ENCODE results near the gene RARRES2.
A peak's percentile ranks its signal among the peaks of the same experiment; 100 is the strongest.

Gene RARRES2

DNA sequence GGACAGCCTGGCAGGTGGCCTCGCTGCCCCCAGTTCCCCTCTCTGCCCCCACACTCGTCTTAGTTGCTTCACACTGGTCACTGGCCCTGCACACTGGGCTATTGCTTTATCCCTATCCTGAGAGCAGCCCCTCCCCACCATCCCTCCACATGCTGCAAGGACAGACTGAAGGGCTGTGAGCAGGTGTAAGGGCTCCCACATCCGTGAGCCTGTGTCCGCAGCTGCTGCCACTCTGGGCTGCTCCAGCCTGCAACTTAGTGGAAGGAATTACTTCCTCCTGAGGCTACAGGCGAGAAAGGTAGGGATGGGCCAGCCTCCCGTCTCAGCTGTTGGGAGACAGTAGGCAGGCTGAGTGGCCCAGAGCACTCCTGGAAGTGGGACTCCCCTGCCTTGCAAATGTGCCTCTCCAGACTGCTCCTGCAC lies 3.8 kb downstream of the RARRES2 start:
- DNase-seq (ENCODE audit: low spot score): no peak

DNA sequence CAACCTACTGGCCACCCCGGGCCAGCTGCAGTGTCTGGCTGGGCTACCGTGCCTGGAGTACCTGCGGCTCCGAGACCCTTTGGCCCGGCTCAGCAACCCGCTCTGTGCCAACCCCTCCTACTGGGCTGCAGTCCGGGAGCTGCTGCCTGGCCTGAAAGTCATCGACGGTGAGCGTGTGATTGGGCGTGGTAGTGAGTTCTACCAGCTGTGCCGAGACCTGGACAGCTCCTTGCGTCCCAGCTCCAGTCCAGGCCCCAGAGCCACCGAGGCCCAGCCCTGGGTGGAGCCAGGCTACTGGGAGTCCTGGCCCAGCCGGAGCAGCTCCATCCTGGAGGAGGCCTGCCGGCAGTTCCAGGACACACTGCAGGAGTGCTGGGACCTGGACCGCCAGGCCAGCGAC lies 4.2 kb downstream of the RARRES2 start:
- DNase-seq (ENCODE audit: low spot score): no peak

DNA sequence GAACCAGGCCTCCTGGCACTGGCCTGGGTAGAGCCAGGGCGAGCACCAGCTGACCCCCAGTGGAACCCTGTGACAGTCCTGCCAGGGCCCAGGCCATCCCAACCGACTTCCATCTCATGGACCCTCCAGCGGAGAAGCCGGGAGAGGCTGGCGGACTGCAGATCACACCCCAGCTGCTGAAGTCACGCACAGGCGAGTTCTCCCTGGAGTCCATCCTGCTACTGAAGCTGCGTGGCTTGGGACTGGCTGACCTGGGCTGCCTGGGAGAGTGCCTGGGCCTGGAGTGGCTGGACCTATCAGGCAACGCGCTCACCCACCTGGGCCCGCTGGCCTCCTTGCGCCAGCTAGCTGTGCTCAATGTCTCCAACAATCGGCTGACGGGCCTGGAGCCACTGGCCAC lies 4.7 kb downstream of the RARRES2 start:
- DNase-seq (ENCODE audit: low spot score): no peak

DNA sequence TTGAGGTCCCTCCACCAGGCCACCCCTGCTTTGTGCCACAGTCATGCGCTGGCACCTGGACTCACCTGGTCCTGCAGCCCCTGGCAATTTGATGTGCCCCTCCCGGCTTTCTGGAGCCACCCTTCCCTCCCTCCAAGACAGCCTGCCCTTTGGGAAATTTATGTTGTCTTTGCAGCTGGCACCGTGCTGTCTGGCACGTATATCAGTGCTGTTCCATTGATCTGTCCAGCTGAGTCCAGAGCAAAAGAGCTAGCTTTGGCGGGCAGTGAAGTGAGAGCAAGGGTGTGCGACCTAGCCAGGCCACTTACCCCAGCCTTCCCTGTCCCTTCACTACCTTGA lies 5.7 kb downstream of the RARRES2 start:
- DNase-seq (ENCODE audit: low spot score): no peak

DNA sequence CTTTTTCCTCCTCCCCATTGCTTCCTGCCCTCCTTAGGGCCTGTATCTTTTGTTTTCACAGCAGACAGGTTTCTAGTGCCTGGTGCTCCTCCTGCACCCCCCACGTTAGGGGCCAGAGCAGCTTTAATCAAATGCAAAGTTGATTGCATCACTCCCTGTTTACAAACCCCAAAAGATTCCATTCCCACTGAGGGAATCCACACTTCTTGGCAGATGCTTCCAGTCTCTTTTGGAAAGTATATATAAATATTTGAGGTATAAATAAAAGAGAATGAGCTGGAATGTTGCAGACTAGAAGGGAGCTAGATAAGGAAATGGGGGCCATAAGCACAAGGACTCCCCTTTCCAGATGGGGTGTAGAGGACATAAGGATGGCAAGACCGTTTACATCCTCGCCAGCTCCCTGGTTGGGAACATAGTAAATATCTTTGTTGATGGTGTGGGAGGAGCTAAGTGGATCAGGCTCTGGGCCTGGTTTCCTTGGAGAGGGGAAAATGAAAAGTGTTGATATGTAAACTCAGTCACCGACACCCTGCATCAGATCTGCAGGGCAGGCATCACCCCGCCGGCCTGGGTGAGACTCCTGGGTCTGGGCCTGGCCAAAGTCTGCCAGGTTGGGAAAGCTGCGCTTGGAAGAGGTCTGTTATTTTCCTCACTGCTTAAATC lies 6.2 kb downstream of the RARRES2 start:
- DNase-seq (ENCODE audit: low spot score): no peak

DNA sequence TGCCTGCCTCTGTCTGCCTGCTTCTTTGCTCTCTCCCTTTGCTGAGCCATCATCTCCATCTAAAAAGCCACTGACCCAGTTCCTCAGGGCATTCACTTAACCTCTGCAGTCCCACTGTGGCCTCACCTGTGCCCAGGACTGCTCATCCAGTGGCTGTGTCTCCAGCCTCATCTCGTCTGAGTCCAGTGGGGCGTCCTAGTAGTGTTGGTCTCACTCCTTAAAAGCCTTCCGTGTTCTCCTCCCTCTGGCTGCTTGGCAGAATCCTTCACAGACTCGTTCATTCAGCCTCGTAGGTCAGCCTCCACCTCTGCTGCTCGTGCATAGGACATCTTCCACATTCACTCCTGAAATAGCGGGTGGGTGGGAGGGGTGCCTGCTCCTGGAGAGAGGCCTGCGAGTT lies 7.3 kb downstream of the RARRES2 start:
- DNase-seq (ENCODE audit: low spot score): no peak

DNA sequence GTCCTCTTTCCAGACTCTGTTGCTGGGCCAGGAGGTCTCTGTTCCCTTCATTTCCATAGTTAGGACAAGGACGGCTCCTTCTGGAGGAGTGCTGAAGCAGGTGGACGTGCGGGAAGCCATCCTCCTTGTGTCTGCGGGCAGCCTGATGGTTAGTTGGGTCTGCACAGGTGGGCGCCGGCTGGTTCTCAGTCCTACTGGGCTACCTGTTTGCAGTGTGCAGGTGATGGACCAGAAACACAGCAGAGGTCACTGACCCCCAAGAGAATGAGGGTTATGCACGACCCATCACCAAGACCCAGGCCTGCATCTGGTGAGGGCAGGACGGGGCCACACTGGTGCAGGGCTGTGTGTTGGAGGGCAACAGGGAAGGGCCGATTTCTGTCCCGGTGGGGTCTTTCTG lies 7.8 kb downstream of the RARRES2 start:
- no peak for DNase-seq (ENCODE audit: low spot score)

DNA sequence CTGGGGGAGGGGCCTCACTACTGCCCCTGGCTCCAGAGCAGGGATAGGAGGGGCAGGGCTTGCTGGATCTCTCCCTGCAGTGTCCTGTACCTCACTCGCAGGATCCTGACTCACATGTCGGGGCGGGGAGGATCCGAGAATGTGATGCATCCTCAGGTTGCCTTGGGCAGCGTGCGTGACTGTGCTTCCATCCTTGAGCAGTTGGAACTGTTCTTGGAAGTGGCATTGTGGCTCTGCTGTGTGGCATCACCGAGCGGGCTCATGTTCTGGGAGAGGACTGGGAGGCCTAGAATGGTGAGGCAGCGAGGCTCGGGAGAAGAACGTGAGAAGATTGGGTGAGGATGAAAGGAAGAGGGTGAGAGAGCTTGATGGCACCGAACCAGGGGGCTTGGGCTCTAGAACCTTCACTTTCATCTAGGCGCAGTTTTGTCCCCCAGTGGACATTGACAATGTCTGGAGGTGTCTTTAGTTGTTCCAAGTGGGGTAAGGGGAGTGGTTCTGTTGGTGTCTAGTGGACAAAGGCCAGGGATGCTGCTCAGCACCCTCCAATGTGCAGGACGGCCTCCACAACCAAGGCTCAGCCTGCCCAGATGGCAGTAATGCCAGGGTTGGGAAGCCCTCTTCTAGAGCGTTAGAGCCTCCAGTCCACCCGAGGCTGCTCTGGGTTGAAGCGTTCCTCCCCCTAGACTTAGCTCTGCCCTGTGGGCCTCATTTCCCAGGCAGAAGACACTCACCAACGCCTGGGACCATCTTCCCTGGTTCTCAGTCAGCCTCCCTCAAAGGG lies 8.4 kb downstream of the RARRES2 start:
- no peak for DNase-seq (ENCODE audit: low spot score)

DNA sequence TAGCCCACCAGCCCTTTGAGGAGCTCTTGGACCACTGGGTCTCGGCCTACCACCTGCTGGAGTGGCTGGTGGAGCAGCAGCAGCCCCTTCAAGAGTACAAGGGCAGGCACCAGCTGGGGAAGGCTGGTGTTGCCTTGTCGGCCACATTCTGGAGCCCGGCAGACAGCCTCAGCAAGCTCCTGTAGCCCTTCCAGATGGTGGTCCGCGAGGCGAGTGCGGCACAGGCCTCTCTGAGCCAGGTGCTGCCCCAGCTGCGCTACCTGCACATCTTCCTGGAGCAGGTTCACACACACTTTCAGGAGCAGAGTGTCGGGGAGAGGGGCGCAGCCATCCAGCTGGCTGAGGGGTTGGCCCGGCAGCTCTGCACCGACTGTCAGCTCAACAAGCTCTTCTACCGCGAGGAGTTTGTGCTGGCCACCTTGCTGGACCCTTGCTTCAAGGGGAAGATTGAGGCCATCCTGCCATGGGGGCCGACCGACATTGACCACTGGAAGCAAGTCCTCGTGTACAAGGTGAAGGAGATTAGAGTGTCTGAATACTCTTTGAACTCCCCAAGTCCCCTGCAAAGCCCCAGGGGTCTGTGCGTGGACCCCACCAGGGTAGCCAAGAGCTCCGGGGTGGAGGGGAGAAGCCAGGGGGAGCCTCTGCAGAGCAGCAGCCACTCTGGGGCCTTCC lies 11.1 kb downstream of the RARRES2 start:
- DNase-seq (ENCODE audit: low spot score): no peak

DNA sequence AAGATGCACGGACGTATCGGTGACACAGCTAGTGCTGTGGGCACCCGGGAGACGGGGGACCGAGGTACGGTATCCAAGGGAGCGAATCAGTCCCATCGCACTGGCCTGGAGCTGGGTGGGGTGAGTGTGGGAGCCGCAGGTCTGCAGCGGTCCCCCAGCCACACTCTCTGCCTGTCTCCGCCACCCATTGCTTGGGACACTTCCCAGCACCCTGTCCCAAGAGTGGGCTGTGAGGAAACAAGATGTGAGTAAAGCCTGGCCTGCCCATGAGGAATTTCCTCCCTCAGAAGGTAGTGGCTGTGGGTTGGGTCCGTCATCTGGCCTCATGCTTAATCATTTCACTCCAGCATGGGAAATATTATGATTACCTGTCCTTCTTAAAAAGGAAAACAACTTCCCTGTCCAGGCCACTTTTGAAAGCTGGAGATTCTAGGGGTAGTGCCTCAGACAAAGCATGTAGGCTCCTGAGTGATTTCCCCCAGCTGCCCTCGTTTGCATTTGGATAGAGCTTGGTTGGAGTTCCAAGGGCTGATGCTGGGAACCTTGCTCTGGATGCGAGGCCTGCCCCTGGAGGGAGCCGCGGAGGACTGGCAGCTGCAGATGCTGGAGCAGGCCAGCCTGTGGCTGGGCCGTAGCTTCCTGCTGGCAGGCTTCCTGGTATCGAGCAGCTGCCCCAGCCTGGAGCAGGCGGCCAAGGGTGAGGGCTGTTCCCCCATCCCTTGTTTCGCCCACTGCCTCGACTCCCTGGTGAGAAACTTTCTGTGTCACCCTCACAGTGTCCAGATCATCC lies 11.9 kb downstream of the RARRES2 start:
- no peak for DNase-seq (ENCODE audit: low spot score)

DNA sequence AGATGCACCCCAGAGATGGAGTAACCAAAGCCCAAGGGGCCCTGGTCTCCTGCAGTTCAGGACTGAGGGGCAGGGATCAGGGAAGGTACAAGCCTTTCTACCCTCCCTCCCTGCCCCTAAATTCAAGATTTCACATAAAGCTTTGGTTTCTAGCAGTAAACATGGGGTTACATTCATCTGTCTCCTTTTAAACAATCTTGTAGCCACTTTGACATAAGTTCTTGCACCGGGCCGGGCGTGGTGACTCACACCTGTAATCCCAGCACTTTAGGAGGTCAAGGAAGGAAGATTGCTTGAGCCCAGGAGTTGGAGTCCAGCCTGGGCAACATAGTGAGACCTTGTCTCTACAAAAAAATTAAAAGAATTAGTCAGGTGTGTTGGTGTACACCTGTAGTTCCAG lies 14.1 kb downstream of the RARRES2 start:
- no peak for DNase-seq (ENCODE audit: low spot score)

DNA sequence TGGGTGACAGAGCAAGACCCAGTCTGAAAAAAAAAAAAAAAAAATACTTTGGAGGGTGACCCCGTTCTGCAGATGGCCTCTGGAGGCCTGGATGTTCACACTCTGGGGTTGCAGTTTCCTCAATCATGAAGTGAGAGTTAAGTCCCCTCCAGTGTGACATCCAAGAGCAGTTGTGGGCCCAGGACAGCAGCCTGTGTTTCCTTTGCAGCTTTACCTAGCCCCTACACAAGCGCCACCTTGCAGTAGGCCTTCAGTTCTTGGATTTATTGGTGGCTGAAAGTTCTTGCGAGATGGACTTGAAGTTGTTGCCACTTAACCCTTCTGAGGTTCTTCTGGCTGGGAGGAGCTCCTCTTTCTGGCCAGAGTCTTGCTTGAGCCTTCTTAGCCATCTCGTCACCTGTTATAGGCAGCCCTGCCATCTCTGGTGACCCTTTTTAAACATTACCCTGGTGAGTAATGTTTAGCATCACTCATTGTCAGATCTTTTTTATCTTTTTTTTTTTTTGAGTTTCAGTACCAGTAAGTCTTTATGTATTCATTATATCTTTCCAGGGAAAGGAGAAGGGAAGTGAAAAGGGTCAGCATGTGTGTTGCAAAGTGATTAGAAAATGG lies 14.7 kb downstream of the RARRES2 start:
- no peak for DNase-seq (ENCODE audit: low spot score)

DNA sequence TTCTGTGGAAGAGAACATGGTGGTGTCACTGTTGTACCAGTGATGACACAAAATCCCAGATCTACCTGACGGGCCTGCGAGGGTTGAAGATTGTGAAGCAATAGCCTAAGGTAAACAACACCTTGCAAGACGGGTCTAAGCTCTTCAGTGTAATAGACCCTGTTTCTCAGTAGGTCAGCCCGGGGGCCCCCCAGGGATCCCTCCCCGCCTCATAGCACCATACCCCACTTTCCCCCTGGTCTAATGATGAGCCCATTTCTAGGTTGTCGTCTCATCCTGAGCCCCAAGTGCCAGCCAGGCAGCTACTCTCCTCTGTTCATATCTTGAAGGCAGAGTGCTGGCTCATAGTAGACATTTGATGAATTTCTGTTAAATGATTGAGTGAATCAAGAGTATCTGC lies 15.5 kb downstream of the RARRES2 start:
- DNase-seq (ENCODE audit: low spot score): no peak

DNA sequence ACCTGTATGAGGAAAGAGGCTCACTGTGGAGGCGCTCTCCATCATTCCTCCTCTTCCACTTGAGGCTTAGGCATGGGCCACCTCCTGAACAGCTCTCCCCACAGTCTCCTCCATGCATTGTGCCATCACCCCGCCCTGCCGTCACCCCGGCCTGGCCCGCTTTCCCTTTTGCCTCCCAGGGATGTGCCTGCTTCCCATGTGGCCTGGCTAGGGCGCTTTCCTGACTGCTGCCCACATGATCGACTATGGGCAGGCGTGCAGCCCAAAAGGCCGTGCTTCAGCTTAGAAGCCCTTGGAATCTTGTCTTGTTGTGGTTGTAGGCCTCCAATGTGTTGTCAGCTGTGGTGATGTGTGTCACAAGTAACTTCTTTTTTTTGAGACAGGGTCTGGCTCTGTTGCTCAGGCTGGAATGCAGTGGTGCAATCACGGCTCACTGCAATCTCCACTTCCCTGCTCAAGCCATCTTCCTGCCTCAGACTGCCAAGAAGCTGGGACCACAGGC lies 16.3 kb downstream of the RARRES2 start:
- DNase-seq (ENCODE audit: low spot score): no peak

DNA sequence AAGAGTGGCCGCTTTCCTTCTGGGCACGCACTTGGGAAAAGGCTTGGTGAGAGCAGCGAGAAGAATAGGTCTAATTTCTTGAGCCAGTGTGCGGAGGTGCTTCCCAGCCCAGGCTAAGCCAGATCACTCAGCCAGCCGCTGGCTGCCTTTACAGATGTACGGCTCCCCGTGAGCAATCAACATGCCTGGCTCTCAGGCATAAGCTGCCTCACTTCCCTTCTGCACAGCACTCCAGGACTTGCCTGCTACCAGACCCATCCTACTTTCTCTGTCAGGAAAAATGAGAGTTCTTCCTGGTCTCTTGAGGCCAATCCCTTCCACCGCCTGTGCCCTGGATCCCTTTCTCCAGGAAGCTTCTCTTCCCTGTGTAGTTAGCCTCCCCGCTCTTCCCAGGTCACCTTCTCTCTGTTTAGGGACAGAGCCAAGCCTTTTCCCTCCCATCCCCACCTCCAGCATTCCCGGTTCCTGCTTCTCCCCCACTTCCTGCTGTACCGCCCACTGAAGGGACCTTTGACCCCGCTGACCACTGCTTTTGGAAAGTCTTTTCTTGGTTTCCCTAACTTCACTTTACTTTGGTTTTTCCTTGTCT lies 17.0 kb downstream of the RARRES2 start:
- no peak for DNase-seq (ENCODE audit: low spot score)

DNA sequence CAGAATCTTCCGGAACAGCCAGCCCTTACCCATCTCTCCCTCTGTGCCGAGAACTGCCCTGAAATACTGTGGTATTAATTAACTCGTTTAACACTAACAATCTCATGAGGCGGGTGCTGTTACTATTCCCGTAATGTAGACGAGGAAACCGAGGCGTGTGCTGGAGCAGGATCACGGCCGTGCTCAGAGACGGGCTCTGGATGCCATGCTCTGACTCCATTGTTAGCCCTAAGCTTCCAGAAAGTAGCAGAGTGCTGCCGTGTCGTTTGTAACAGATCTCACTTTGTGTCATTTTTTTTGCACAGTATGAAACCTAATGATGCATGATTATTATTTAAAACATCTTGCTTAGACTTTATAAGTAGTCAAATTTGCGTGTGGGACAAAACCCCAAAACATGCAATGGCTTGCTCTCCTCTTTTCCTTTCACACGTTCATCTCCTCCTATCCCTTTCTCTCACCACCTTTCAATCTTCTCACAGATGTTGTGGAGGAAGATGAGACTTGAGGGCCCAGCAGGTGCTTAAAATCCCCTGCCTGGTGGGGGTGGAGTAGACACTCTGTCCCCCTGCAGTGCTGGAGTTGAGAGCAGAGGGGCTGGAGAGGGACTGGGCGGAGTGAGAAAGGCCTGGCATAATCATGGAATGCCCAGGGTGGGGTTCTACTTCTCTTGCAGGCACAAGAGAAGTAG lies 17.6 kb downstream of the RARRES2 start:
- peak; percentile 44 for DNase-seq (ENCODE audit: low spot score)

DNA sequence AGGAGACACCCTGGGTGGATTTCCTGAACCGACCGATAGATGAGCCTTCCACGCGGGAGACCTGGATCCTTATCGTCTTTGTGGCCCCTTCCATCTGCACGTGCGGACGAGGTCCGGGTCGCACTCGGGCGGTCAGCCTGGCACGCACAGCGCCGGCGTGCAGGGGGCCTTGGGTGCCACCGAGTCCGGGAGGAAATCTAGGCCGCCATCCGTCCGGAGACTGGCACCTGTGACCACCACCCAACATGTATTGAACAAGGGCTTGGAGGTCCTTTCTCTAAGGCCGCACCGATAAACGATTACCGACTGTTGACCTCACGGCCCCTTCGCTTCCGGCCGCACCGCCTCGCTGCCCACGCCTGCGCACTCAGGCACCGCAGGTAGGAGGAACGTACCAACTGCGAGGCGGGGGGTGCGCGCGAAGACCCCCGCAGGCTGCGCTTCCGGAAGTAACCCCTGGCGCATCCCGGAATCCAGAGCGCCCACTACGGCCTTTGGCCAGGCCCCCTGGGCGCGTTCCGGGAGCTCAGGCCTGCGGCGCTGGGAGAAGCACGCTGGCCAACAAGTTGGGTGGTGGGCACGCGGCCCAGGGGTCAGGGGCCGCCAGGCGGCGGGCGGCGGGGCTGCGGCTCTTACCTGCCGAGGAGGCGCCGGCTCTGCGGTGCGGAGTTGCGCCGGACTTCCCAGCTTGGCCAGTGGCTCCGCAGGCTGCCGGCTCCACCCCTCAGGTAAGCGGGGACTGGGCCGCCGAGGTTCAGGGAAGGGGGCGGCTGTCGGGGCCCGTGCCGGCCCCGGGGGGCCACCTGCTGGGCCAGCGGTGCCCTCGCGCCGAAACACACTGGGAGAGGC lies 18.4 kb downstream of the RARRES2 start, which contains the start of the genes ACTR3C and LRRC61:
Gene ACTR3C, minus strand, starts transcription at position 713 of the 849 bp plus-strand sequence. CDS start 28,249 bp downstream, outside the sequence.
Gene LRRC61, plus strand, starts transcription at position 523 of the 849 bp plus-strand sequence. CDS start 13,507 bp downstream, outside the sequence.
- DNase-seq (ENCODE audit: low spot score): peak; percentile 54

DNA sequence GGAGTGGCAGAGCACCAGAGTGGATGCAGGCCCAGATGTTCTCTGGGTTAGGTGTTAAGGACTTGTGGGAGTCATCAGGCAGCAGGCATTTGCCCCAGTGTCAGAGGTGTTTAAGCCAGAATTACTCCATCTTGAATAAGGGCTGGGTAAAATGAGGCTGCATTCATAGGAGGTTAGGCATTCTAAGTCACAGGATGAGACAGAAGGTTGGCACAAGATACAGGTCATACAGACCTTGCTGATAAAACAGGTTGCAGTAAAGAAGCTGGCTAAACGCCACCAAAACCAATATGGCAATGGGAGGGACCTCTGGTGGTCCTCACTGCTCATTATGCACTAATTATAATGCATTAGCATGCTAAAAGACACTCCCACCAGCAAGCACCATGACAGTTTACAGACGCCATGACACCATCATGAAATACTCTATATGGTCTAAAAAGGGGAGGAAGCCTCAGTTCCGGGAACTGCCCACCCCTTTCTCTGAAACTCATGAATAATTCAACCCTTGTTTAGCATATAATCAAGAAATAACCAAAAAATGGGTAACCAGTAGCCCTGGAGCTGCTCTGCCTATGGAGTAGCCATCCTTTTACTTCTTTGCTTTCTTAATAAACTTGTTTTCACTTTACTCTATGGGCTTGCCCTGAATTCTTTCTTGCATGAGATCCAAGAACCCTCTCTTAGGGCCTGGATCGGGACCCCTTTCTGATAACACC lies 19.2 kb downstream of the RARRES2 start:
- DNase-seq (ENCODE audit: low spot score): peak; percentile 89

DNA sequence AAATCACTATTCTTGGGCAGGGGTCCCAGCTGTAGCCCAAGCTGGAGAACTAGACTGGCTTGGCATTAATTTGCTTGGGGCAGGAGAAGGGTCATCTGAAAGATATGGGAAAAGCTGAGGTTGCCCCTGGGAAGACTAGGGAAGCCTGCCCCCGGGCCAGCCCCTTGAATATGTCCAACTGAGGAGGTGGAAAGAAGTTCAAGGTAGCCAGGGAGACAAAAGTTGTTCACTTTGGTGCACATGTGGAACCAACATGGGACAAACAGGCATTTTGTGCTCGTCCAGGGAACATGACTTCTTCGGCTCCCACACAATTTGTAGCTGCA lies 19.7 kb downstream of the RARRES2 start:
- no peak for DNase-seq (ENCODE audit: low spot score)
